Gastroesophageal sphincter (tissue), 3 donors: ENCODE results near the gene SLC9A4.

ENCODE experiments used
- CTCF ChIP-seq, 4 experiments: fragments of 200-600 bp in 2 of 4; fragments of 450-650 bp in 2 of 4; sonication (generic) in 1 of 4; IDR thresholded peaks; one replicate each; pipeline ENCODE4 v1.5.1; 2017 to 2019; ENCODE audit warnings: antibody characterized with exemption in 4 of 4, mild to moderate bottlenecking in 2 of 4, moderate library complexity in 2 of 4
- EP300 ChIP-seq: sonication (generic); formaldehyde crosslinking; IDR thresholded peaks from one replicate; pipeline ENCODE4 v1.6.1; 2017; ENCODE audit warnings: antibody characterized with exemption, mild to moderate bottlenecking
- POLR2A ChIP-seq, 2 donors: fragments of 450-650 bp; IDR thresholded peaks; one replicate each; pipeline ENCODE4 v1.6.1; 2017; ENCODE audit warnings: antibody characterized with exemption in 2 of 2, mild to moderate bottlenecking in 2 of 2, moderate library complexity in 1 of 2
- POLR2AphosphoS5 ChIP-seq: sonication (generic); formaldehyde crosslinking; IDR thresholded peaks from one replicate; pipeline ENCODE4 v1.6.1; 2017; ENCODE audit warnings: antibody characterized with exemption

- TF ChIP-seq CTCF (IDR thresholded peaks at IDR 0.05) (no peak), EP300 (no peak), POLR2AphosphoS5 (no peak), POLR2A (IDR thresholded peaks at IDR 0.05) (no peak)
Observed at GRCh38 chr2:102436323-102436722, 36.7 kb upstream of the SLC9A4 start.
